HG03378 (cell line): ENCODE results near the gene BCKDHA.
"Not testable (repeated sequence)": the region's sequence is repeated elsewhere in the genome, so short reads cannot be mapped to it uniquely, and the experiment has no call there.

ENCODE experiments used
- ATAC-seq: cut with Tn5 transposase; IDR thresholded peaks from one replicate; pipeline ENCODE4 v1.9.1; 2021; ENCODE audit warnings: mild to moderate bottlenecking, moderate library complexity; ENCODE audit not compliant: unreplicated experiment

Gene BCKDHA

DNA sequence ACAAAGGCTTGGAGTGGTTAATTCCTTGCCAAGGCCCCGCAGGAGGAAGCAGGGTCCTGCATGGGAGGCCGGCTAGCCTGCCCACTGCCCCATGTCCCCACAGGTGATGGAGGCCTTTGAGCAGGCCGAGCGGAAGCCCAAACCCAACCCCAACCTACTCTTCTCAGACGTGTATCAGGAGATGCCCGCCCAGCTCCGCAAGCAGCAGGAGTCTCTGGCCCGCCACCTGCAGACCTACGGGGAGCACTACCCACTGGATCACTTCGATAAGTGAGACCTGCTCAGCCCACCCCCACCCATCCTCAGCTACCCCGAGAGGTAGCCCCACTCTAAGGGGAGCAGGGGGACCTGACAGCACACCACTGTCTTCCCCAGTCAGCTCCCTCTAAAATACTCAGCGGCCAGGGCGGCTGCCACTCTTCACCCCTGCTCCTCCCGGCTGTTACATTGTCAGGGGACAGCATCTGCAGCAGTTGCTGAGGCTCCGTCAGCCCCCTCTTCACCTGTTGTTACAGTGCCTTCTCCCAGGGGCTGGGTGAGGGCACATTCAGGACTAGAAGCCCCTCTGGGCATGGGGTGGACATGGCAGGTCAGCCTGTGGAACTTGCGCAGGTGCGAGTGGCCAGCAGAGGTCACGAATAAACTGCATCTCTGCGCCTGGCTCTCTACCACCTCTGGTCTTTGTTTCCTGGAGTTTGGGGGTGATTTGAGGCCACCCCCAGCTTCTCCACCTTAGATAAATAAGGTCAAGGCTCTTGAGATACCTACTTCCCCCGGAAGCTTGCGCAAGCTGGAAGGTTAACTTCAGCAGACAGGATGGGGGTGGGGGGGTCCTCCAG, 26.9 kb downstream of the BCKDHA start:
- no peak for ATAC-seq

DNA sequence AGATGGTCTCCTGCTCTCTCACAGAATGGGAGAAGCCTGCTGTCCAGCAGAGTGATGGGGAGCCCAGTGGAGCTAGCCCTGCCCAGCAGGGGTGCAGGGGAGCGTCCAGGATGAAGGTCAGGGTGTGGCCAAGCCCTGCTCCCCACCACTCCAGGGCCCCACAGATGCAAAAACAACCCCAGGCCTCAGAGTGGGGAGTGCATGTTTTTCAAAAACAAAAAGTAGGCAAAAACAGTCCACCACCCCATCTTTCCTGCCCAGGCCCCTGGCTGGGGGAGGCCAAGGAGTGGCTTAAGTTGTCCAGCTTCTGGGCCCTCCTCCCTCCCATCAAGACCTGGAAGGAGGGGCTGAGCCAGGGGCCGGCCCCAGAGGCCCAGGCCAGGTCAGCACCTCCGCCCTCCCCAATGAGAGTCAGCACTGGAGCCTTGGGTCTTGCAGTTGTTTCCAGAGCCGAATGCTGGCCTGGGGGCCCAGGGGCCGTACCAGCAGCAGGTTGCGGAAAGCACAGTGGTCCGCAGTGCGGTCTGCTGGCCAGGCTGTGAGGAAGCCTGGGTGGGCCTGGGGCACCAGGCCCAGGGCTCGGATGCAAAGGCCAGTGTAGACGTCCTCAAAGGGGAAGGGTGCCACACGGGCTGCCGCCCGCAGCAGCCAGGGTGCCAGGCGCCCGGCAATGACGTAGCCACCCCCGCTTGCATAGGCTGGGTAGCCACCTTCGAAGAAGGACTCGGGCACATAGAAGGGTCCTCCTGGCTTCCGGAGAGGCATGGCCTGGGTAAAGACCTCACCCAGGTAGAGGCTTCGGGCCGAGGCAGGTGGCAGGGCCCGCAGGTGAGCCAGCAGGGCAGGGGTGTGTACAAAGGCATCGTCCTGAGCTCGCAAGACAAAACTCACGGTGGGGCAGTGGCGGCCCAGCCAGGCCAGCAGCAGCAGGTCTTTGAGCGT, 27.8 kb downstream of the BCKDHA start:
- no peak for ATAC-seq

DNA sequence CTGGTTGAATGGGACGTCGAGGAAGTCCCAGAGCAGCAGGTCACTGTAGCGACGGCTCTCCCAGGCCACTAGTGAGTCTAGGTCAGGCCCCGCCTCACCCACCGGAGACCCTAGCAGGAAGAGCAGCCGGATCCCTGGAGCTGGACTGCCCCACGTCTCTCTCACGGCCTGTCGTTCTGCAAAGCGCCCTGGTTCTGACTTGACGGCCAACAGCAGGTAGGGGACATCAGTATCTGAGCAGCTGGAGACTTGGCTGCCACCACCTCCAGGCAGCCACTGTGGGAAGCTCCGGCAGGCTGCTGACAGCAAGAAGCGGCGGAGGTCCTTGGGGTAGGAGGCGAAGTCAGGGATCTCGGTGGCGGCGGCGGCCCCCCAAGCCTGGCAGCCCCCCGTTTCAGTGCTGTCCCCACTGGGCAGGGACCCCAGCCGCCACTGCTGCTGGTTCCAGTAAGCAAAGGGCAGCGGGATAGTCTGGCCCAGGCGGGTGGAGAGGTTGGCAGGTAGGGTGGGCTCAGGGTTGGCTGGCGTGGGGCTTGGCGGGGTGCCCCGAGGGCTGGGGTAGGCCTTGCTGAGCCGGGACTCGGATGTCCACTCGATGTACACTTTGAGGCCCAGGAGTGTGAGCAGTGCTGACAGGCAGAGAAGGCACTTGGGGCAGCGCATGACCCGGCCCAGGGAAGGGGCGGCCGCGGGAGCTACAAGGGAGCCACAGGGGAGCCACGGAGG, 28.7 kb downstream of the BCKDHA start:
- no peak for ATAC-seq

DNA sequence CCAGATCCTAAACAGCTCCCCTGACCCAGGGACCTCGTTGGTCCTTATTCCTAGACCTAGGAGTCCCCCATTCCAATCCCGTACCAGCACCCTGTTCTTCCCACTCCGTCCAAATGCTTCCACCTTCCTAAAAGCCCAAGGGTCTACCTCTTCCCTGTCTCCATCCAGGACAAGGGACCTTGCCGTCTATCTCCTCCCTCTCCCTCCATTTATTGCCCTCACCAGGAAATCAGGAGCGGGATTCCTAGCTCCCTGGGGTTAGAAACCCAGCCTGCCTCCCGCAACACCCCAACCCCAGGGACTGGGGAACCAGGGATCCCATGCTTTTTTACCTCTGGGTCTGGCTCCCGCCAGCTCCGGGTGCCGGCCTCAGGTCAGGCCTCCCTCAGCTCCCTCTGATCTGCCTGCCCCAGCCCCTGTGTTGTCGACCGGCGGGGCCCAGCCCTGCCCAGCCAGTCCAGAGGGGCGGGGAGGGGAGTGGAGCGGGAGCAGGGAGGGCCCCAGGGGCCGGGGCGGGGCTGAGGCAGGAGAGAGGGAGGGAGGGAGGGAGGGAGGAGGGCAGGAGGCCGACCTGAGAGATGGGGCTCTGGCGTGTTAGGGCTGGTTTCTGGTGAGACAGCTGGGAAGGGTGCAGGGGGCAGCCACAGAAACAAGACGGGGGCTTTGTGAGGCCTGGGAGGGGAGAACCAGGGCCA, 29.5 kb downstream of the BCKDHA start, which contains the start of gene B3GNT8:
Gene B3GNT8, minus strand, starts transcription at position 423 of the 695 bp plus-strand sequence. CDS start 596 bp downstream, outside the sequence.
- ATAC-seq, result no peak

DNA sequence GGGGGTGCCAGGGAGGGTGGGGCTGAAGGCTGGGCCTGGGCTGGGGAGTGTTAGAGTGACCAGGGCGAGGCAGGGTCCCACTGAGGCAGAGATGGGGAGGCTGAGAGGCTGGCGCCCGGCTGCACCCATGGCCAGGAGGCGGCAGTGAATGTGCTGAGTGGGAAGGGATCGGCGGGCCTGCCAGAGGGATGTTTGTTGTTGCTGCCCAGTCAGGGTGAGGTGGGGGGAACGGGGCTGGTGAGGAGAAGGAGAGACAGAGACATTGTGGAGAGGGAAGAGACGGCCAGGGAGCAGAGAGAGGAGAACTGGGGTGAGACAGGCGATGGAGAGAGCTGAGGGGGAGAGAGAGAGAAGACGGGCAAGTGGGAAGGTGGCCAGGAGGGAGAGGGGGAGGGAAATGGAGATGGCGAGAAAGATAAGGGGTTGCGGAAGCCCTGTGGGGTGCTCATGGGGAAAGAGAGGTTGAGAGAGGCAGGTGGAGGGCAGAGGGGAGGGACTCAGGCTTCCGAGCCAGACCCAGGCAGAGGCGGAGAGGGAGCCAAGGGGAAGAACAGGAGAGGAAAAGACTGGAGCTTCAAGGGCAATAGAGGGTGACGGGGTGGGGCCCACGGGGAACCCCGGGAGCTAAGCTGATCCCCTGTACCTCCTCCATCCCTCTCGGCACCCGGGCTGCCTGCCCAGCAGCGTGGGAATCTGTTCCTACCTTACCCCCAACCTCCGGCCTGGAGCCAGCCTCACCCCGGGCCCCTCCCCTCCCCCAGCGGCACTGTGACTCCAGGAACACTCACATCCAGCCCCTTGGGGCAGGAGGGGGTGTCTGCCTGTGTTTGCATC, 30.2 kb downstream of the BCKDHA start:
- ATAC-seq, result no peak

DNA sequence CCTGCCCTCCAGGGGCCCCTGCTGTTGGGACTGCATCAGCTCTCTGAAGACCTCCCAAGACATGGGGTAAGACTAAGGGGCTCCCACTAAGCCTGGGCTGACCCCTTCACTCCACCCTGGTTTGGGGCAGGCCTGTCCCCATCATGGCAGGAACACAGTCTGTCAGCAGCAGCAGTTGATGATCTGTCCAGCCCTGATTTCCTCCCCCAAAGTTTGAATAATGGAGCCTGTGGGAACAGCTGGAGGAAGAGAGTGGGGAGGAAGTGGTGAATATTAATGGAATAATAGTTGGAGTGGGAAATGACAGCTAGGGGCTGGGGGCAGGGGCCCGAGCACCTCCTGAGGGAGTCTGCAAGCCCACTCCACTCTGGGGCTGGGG, 30.9 kb downstream of the BCKDHA start:
- ATAC-seq, result no peak

DNA sequence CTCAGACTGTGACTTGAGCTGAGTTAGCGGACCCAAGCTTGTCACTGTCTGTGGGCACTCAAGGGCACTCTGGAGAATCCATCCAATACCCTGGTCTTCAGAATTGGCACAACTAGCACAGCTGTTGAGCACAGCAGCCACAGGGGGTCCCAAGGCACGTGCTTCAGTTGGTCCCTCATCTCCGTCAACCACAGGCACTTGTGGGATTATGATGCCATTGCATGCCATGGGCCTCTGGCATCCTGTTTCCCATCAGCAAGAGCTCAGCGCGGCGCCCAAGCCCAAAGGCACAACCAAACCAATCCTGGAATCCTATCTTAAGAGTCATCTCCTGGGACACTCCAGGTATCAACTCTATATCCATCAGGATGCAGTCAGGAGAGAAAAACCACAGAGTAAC, 33.3 kb downstream of the BCKDHA start:
- ATAC-seq, result no peak

DNA sequence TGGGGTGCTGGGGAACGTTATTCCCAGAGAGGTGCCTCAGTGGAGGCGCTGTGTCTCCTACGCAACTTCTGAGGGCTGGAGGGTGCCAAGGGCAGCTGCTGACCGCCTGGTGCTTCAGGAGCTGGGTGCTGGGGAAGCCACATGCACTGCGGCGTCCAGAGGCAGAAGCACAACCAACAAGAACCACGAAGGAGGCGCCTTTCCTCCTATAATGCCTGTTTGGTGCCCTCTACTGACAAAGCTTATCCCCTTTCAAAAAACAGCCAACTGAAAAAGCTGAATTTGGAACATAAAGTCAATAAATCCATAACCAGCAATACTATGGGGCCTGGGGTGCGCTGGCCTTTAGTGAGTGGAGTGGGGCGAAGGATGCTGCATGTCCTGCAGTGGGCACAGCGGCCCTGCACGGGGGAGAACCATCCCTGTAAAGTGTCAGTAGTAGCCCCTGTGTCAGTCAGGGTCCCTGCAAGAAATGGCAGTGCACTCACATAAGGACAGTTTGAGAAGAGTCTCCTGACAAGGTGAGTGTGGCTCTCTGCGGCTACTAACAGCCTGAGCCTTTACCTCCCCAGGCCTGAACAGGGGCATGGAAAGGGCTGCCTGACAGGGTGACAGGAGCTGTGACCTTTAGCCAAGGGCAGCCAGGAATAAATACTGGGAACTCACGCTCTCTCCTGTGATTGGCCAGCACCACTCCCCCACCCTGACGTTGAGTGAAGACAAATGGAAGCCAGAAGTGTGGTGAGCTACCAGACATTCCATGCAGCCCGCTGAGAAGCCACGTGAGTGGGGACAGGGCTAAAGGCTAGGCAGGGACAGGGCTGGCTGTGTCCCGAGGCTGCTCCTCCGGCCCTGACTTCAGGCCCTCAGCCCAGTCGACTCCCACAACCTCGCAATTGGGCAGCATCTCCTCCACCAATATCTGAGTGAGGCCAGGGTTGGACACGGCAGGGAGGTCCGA, 34.1 kb downstream of the BCKDHA start:
- ATAC-seq, result no peak

DNA sequence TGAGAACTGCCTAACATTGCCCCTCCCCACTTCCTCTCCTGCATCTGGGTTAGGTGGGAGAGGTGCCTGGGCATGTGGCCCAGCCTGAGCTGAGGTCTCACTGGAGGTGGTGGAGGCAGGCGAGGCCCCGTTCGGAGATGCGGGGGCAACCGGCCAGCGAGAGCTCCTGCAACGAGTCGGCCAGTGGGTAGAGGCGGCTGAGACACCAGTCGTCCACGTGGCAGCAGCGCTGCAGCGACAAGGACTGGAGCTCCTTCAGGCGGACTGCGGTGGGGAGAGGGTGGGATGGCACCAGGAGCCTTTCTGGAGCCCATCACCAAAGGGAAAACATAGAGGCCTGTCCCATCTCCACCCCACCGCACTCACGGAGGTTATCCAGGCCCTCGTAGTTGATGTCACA, 35.6 kb downstream of the BCKDHA start:
- no peak for ATAC-seq

DNA sequence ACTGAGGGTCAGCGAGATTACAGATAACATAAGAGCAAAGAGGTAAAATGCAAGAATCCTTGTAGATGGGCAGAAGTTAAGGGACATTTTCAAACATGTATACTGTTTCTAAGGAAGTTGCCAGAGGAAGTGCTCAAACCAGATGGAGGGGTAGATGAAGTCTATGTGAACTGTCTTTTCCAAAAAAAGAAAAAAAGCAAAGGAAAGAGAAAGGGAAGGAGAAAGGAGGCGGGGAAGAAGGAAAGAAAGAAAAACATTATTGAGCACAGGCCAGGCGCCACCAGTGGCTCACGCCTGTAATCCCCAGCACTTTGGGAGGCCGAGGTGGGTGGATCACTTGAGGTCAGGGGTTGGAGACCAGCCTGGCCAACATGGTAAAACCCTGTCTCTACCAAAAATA, 36.8 kb downstream of the BCKDHA start:
- no peak for ATAC-seq

DNA sequence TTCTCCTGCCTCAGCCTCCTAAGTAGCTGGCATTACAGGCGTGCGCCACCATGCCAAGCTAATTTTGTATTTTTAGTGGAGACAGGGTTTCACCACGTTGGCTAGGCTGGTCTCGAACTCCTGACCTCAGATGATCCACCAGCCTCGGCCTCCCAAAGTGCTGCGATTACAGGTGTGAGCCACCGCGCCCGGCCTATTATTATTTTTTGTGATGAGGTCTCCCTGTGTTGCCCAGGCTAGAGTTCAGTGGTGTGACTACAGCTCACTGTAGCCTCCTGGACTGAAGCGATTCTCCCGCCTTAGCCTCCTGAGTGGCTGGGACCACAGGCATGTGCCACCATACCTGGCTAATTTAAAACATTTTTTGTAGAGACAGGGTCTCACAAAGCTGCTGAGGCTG, 37.8 kb downstream of the BCKDHA start:
- ATAC-seq, result not testable (repeated sequence)

DNA sequence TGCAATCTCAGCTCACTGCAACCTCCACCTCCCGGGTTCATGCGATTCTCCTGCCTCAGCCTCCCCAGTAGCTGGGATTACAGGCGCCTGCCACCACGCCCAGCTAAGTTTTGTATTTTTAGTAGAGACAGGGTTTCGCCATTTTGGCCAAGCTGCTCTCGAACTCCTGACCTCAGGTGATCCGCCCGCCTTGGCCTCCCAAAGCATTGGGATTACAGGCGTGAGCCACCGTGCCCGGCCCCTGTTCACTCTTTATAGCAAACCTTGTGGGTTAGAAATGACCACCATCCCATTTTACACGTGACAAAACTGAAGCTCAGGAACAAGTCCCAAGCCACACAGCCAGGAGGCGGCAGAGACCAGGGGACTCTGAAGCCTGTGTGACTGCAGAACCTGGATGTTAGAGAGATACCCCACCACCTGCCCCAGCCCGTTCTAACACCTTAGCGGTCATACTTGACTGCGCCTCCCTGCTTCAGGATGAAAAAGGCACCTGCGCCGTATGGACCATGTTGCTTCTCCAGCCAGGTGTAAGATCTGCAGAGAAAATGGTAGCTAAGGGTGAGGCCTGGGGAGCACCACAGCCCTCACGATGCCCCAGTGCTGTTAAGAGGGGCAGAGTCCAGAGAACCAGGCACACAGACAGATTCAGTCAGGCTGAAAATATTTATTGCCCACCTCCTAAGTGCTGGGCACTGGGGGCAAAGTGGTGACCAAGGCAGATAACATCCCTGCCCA, 38.5 kb downstream of the BCKDHA start:
- no peak for ATAC-seq

DNA sequence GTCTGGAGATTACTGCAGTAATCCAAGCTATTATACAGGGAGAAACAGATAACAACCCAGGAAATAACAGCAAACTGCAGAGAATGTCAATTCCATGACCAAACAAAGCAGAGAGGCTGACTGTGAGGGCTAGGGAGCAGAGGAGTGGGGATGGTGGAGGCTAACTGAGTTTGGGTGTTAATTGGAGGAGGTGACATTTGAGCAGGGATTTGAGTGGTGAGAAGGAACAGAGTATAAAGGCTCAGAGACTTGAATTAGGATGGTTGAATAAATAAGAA, 39.0 kb downstream of the BCKDHA start:
- no peak for ATAC-seq

DNA sequence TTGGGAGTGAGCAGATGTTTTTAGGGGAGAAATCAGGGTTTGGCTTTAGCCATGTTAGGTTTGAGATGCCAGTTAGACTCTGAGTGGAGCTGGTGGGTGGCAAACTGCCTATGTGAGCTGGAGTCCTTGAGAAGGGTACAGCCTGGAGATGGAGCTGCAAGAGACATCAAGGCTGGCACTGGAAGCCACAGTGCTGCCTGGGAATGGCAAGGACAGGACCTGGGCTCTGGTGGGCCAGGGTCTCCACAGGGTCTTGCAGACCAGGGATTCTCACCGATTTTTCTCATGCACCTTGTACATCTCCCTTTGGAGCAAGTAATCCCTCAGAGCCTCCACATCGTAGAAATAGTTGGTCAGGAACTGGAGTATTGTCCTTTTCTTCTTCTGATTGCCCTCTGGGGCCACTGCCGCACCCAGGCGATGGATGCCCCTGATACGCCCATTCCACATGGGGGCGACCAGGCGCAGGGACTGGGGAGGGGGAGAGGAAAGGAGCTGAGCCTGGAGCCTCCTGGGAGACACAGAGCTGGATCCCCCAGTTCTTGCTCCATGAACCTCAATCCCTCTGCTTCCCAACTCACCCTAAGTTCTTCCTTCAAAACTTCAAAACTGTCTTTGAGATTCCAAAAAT, 40.4 kb downstream of the BCKDHA start:
- ATAC-seq, result no peak

DNA sequence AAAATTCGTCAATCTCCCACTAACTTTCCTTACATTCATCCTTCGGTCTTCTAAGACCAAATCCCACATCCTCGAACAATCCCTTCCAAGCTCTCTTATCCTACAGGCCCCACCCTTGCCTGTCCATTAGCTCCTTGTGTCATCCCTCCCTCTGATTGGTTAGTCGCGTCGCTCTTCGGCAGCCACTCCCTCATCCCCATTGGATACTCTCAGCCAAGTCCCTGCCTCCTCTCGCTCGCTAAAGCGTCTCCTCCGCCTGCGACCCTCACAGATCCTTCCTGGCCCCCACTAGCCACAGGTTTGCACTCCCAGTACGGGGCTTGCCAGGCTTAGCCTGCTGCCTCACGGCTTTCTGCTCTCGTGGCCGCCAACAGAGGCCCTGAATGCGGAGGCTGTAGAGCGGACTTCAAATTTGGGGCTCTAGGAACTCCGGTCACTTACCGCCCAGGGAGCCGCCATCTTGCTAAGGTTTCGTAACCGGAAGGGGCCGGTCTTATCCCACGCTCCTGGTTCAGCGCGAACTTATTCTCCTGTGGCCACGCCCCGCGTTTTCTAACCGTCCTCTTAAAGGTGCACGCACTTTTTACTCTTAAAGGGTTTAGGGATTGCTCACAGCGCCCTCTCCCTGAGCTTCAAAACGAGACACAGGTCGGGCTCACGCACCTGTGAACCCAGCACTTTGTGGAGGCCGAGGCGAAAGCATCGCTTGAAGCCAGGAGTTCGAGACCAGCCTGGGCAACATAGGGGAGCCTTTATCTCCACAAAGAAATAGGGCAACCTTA, 42.0 kb downstream of the BCKDHA start, which contains the start of gene DMAC2:
Gene DMAC2, minus strand, starts transcription at position 472 of the 782 bp plus-strand sequence. Its CDS starts 13 bp downstream, at position 459.
- peak; percentile 87 for ATAC-seq

DNA sequence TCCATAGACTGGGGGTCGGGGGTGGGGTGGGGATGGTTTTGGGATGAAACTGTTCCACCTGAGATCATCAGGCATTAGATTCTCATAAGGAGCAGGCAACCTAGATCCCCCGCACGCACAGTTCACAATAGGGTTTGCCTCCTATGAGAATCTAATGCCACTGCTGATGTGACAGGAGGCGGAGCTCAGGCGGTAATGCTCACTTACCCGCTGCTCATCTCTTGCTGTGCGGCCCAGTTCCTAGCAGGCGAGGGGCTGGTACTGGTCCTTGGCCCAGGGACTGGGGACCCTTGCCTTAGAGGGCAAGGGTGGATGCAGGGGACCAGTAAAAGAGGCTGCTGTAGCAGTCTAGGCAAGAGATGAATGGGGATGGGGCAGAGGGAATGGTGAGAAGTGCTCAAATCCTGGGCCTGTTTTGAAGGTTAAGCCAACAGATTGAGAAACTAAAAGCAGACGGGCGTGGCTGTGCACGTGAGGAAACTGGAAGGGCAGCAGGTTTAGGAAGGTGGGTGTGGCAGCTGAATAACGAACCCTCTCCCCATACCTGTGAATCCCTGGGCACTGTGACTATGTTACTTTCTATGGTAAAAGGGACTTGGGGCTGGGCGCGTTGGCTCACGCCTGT, 43.8 kb downstream of the BCKDHA start:
- no peak for ATAC-seq
